Osteocyte (in vitro differentiated cells): ENCODE results near the gene VEZF1. TPM values are rescaled to one million over a fixed set of nuclear protein-coding genes. Genes with fewer than 3 reads are reported as not detected.

Experiments
- DNase-seq: peaks from one replicate; pipeline ENCODE4 v3.0.0; 2021; ENCODE audit warnings: mixed read lengths; ENCODE audit not compliant: unreplicated experiment; ENCODE audit errors: extremely low spot score
- H3K27ac Mint-ChIP-seq: one replicate; pipeline ENCODE4 v1.8.0; 2021; ENCODE audit warnings: mild to moderate bottlenecking, mixed read lengths; ENCODE audit not compliant: unreplicated experiment
- H3K27me3 Mint-ChIP-seq: one replicate; pipeline ENCODE4 v1.8.0; 2021; ENCODE audit warnings: mixed read lengths; ENCODE audit not compliant: unreplicated experiment
- H3K36me3 Mint-ChIP-seq: one replicate; pipeline ENCODE4 v1.8.0; 2021; ENCODE audit warnings: mixed read lengths; ENCODE audit not compliant: unreplicated experiment
- H3K4me1 Mint-ChIP-seq: one replicate; pipeline ENCODE4 v1.8.0; 2021; ENCODE audit warnings: mixed read lengths; ENCODE audit not compliant: unreplicated experiment
- H3K4me3 Mint-ChIP-seq: one replicate; pipeline ENCODE4 v1.8.0; 2021; ENCODE audit warnings: mild to moderate bottlenecking, moderate library complexity, mixed read lengths; ENCODE audit not compliant: unreplicated experiment
- H3K9me3 Mint-ChIP-seq: one replicate; pipeline ENCODE4 v1.8.0; 2021; ENCODE audit warnings: mixed read lengths; ENCODE audit not compliant: unreplicated experiment
- total RNA-seq: library from RNA; stranded (reverse); gene quantifications from 2 replicates; pipeline ENCODE4 v1.2.1, GENCODE V29; 2021
- TF ChIP-seq, protein P1 (sequence below): fragments of 200-600 bp; sonication (generic); IDR thresholded peaks from 2 replicates; pipeline ENCODE4 v1.5.0; 2021; ENCODE audit warnings: antibody characterized with exemption, mild to moderate bottlenecking, moderate library complexity

Gene VEZF1
- total RNA-seq, 1 donor from 2014 or later = 50.6 TPM

DNA sequence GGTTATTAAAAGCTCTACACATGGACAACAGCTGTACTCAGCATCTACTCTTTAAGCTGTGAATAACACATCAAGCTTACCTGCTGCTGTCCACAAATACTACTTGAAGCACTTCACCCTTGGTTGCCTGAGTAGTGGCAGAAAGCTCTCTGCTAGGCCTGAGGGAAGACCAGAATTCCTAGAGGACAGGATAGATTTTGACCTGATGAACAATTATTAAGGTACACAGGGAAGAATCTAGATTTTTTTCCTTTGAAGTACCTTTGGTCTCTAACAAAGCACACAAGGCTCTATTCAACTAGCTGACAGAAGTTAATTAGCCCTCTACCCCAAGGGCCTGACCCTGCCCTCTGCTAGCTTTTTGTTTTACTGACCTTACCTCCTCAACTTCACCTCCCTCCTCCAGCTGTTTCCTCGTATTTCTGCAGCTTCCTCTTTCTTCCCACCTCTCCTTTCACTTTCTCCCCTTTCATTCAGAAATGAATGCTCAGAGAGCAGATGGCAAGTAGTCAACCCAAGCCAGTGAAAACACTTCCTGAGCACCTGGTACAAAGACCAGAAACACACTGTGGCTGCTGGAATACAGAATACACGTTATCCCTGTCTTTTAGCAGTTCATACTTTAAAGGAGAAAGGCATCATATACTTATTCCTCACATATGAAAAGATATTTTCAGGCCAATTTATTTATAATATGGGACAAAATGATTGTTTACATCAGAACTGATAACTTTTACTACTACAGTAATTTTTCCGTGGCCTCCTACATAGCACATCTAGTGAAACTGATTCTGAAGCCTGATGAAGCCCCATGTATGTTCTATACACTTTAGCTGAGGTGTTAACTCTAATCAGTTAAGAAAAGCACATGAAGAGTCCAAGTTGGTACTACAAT, 5.7 kb upstream of the VEZF1 start:
- Mint-ChIP-seq H3K36me3 (peaks cover 10% of the 10 kb centered on the region), H3K4me3 (no peak overlapping the region), H3K27me3 (no peaks in the 10 kb centered on the region), H3K9me3 (no peaks in the 10 kb centered on the region), H3K4me1 (peaks cover 27% of the 10 kb centered on the region), H3K27ac (no peak overlapping the region)
- TF ChIP-seq, protein P1, sequence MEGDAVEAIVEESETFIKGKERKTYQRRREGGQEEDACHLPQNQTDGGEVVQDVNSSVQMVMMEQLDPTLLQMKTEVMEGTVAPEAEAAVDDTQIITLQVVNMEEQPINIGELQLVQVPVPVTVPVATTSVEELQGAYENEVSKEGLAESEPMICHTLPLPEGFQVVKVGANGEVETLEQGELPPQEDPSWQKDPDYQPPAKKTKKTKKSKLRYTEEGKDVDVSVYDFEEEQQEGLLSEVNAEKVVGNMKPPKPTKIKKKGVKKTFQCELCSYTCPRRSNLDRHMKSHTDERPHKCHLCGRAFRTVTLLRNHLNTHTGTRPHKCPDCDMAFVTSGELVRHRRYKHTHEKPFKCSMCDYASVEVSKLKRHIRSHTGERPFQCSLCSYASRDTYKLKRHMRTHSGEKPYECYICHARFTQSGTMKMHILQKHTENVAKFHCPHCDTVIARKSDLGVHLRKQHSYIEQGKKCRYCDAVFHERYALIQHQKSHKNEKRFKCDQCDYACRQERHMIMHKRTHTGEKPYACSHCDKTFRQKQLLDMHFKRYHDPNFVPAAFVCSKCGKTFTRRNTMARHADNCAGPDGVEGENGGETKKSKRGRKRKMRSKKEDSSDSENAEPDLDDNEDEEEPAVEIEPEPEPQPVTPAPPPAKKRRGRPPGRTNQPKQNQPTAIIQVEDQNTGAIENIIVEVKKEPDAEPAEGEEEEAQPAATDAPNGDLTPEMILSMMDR = no peak
- no peak for DNase-seq

GRCh38 chr17:57991537-57991936, 3.5 kb upstream of the VEZF1 start:
- no peak overlapping the region for H3K27ac Mint-ChIP-seq
- H3K36me3 Mint-ChIP-seq = no peaks in the 10 kb centered on the region
- no peaks in the 10 kb centered on the region for H3K27me3 Mint-ChIP-seq
- peaks cover 34% of the 10 kb centered on the region for H3K4me1 Mint-ChIP-seq
- TF ChIP-seq, protein P1 = no peak
- no peaks in the 10 kb centered on the region for H3K9me3 Mint-ChIP-seq
- no peak overlapping the region for H3K4me3 Mint-ChIP-seq
- DNase-seq = no peak

- no peak for DNase-seq
- Mint-ChIP-seq H3K27me3 (no peaks in the 10 kb centered on the region), H3K27ac (peak overlapping the region; percentile 90), H3K9me3 (no peaks in the 10 kb centered on the region), H3K36me3 (no peaks in the 10 kb centered on the region), H3K4me1 (peaks cover 45% of the 10 kb centered on the region), H3K4me3 (peak overlapping the region; percentile 22)
- TF ChIP-seq, protein P1 = no peak
Observed at GRCh38 chr17:57990037-57990436, 2.0 kb upstream of the VEZF1 start.

DNA sequence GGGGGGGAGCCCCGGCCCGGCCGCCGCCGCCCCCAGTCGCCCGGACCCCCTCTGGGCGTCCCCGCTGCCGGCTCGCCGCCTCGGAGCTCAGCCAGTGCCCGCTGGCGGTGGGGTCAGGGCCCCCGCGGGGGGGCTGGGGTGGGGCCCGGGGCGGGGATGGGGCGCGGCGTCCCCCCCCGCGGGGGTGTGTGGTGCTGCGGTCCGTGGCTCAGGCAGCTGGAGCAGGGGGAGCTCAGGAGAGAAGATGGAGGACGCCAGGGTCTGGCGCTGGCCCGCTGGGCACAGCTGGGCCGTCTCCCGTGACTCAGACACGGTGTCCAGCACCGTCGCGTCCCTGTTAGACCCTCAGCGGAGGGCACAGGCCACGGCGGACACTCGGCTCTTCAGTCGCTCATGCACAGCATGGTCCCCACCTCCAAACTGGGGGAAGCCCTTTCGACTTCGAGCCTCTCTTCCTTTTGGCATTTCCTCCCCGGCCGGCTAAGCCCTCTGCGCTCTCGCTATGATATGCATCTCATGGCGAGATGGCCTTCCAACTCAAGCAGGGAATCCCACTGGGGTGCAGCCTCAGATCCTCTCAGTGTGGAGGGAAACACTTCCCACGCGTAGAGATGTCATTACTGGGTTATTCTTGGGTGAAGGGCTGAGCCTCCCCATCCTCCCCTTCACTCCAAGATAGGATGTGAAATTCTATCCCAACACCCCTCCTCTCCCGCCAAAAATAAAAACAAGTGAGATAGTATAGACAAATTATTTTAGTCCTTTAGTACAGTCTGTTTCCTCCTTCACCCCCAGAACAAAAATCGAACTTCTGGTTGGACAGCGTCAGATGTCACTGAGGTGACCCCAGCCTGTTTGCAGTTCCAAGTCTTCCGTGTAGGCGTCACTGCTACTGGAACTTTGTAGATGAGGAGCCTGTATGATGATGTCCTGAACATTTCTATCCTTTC, 522 bp upstream of the VEZF1 start:
- Mint-ChIP-seq H3K27ac (peak overlapping the region; percentile 90), H3K4me1 (peaks cover 55% of the 10 kb centered on the region), H3K4me3 (peak overlapping the region; percentile 81), H3K27me3 (no peaks in the 10 kb centered on the region), H3K36me3 (no peaks in the 10 kb centered on the region), H3K9me3 (no peaks in the 10 kb centered on the region)
- peak; percentile 92 for DNase-seq
- TF ChIP-seq, protein P1 = no peak
